ENCODE measurements around the gene ZDHHC22.

The ZDHHC22 gene

DNA sequence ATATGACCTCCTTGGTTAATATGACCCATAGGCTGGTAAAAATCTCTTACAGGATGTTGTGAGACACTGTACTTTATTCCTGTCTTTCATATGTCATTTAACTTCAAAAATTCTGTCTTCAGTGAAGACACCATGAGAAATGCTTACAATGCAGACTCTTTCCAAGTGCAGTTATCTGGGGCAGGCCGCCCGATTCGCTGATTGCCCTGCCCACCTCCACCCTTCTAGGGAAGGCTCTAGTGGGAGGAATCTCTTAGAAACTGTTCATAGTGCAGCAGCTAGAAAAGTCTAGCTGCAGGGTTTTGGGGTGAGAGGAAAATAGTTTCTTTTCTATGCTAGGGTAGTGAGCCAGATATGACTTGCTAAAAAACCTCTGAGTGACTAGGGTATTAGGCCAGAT is 58.5 kb downstream of the ZDHHC22 start:
- TF ChIP-seq, protein P1, sequence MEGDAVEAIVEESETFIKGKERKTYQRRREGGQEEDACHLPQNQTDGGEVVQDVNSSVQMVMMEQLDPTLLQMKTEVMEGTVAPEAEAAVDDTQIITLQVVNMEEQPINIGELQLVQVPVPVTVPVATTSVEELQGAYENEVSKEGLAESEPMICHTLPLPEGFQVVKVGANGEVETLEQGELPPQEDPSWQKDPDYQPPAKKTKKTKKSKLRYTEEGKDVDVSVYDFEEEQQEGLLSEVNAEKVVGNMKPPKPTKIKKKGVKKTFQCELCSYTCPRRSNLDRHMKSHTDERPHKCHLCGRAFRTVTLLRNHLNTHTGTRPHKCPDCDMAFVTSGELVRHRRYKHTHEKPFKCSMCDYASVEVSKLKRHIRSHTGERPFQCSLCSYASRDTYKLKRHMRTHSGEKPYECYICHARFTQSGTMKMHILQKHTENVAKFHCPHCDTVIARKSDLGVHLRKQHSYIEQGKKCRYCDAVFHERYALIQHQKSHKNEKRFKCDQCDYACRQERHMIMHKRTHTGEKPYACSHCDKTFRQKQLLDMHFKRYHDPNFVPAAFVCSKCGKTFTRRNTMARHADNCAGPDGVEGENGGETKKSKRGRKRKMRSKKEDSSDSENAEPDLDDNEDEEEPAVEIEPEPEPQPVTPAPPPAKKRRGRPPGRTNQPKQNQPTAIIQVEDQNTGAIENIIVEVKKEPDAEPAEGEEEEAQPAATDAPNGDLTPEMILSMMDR (IDR thresholded peaks at IDR 0.05), result no peak
- H3K36me3 ChIP-seq, result no peaks in the 10 kb centered on the region
- H3K9me3 ChIP-seq, result no peaks in the 10 kb centered on the region
- H3K4me1 ChIP-seq (ENCODE audit: control insufficient read depth in 1 of 2, insufficient read depth in 1 of 2, low read depth in 1 of 2, low read length in 1 of 2), result peaks cover 9 to 22% of the 10 kb centered on the region in 2 experiments
- no peaks in the 10 kb centered on the region for H3K27me3 ChIP-seq
- H3K4me3 ChIP-seq (ENCODE audit: low read depth in 1 of 2, low read length in 1 of 2), result no peak overlapping the region
- no peak overlapping the region for H3K27ac ChIP-seq

DNA sequence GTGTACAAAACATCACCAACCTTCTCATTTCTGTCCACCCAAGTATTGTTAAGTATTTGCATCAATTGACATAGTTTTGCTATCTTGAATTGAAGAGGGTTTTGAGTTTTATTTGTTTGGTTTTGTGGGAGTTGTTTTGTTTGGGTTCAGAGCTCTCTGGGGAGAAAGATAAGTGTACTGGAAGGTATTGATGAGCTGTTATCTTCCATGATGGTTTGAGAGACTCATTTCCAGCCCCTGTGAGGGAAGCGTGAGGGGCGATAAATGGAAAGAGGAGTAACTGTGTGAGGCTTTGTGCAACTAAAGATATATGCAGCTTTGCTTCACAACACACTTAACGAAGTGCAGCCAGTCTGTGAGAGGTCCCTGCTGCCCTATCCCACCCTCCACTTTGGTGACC is 59.2 kb downstream of the ZDHHC22 start:
- TF ChIP-seq, protein P1 (IDR thresholded peaks at IDR 0.05), result no peak
- no peaks in the 10 kb centered on the region for H3K36me3 ChIP-seq
- H3K27ac ChIP-seq, result no peak overlapping the region
- no peaks in the 10 kb centered on the region for H3K27me3 ChIP-seq
- H3K4me3 ChIP-seq (ENCODE audit: low read depth in 1 of 2, low read length in 1 of 2), result no peak overlapping the region
- H3K4me1 ChIP-seq (ENCODE audit: control insufficient read depth in 1 of 2, insufficient read depth in 1 of 2, low read depth in 1 of 2, low read length in 1 of 2), result peaks cover 16 to 29% of the 10 kb centered on the region in 2 experiments
- H3K9me3 ChIP-seq, result no peaks in the 10 kb centered on the region
